GM12878 (cell line): ENCODE results near the gene NCAN. TPM values are rescaled to one million over a fixed set of nuclear protein-coding genes. Genes with fewer than 3 reads are reported as not detected.

ENCODE experiments used
- ATAC-seq: fragments of 200-7000 bp; cut with Tn5 transposase; 3 replicates; pipeline ENCODE4 v1.9.1; 2020; ENCODE audit warnings: mild to moderate bottlenecking, moderate library complexity
- BruUV-seq: library from RNA; stranded (reverse); fragments of 400-500 nt; replicated peaks from 2 replicates; lab custom pipeline; 2021; lab: Mats Ljungman, UMichigan
- CTCF ChIA-PET: fragments of 300-600 bp; sonication (Branson Sonifier 250); formaldehyde crosslinking; extraction: SDS; loops from one replicate; lab custom pipeline; 2021; ENCODE audit warnings: inconsistent platforms; lab: Yijun Ruan, JAX
- POLR2A ChIA-PET: fragments of 350-600 bp; formaldehyde crosslinking; extraction: SDS; loops from one replicate; lab custom pipeline; 2021; ENCODE audit warnings: inconsistent platforms; lab: Charles Lee
- RAD21 ChIA-PET: fragments of 300-600 bp; sonication (Branson Sonifier 250); formaldehyde crosslinking; loops from one replicate; lab custom pipeline; 2023; ENCODE audit warnings: antibody characterized with exemption; ENCODE audit not compliant: unreplicated experiment; lab: Charles Lee
- SMC1A ChIA-PET: fragments of 300-600 bp; sonication (Branson Sonifier 250); formaldehyde crosslinking; loops from one replicate; lab custom pipeline; 2023; ENCODE audit not compliant: unreplicated experiment, uncharacterized antibody; lab: Charles Lee
- DNase-seq: peaks from one replicate; pipeline ENCODE4 v3.0.0-alpha.2; 2011; ENCODE audit warnings: low read depth, low spot score
- FAIRE-seq: peaks from 3 replicates; lab custom pipeline; 2011; peaks lifted over from hg19 to GRCh38; lab: Jason Lieb, UNC
- H2AFZ ChIP-seq: 2 replicates; pipeline ENCODE4 v1.6.0; 2011; ENCODE audit warnings: low read depth, low read length, control low read depth; ENCODE audit not compliant: control insufficient read depth
- H3K27ac ChIP-seq: 2 replicates; pipeline ENCODE4 v1.5.1; 2011; ENCODE audit warnings: control low read depth; ENCODE audit not compliant: control insufficient read depth, insufficient read depth
- H3K27me3 ChIP-seq, 2 experiments: replicated peaks in 1 of 2; 2 replicates each; pipeline versions ENCODE4 v1.6.0 to v1.6.1; 2011; ENCODE audit warnings: low read length in 1 of 2; ENCODE audit not compliant: control insufficient read depth in 2 of 2, insufficient read depth in 2 of 2
- H3K36me3 ChIP-seq, 2 experiments: 2 replicates each; pipeline ENCODE4 v1.5.1; 2011; ENCODE audit warnings: low read length in 1 of 2; ENCODE audit not compliant: control insufficient read depth in 2 of 2, insufficient read depth in 2 of 2
- H3K4me1 ChIP-seq: 2 replicates; pipeline ENCODE4 v1.6.1; 2011; ENCODE audit warnings: mild to moderate bottlenecking, low read length, moderate library complexity, mixed read lengths; ENCODE audit not compliant: control insufficient read depth, insufficient read depth
- H3K4me2 ChIP-seq: 2 replicates; pipeline ENCODE4 v1.6.0; 2011; ENCODE audit warnings: control low read depth; ENCODE audit not compliant: control insufficient read depth, insufficient read depth
- H3K4me3 ChIP-seq: fragments of 200-600 bp; sonication (generic); 2 replicates; pipeline ENCODE4 v1.5.1; 2016
- H3K79me2 ChIP-seq: 2 replicates; pipeline ENCODE4 v1.6.0; 2011; ENCODE audit warnings: low read length; ENCODE audit not compliant: control insufficient read depth, insufficient read depth
- H3K9ac ChIP-seq: 2 replicates; pipeline ENCODE4 v1.8.0; 2011; ENCODE audit warnings: low read length, control low read depth, mixed read lengths; ENCODE audit not compliant: control insufficient read depth, insufficient read depth
- H3K9me3 ChIP-seq: replicated peaks from 3 replicates; pipeline ENCODE4 v1.5.1; 2011; ENCODE audit warnings: mild to moderate bottlenecking, low read length; ENCODE audit not compliant: control insufficient read depth, insufficient read depth
- H4K20me1 ChIP-seq: 2 replicates; pipeline ENCODE4 v1.6.0; 2011; ENCODE audit not compliant: control insufficient read depth, insufficient read depth
- BACH1 ChIP-seq: fragments of 450-650 bp; IDR thresholded peaks from 2 replicates; pipeline ENCODE4 v1.6.1; 2017; ENCODE audit warnings: mild to moderate bottlenecking, borderline replicate concordance
- BMI1 ChIP-seq: fragments of 450-650 bp; IDR thresholded peaks from 2 replicates; pipeline ENCODE4 v1.6.1; 2016; ENCODE audit warnings: mild to moderate bottlenecking, moderate library complexity, borderline replicate concordance
- CHD2 ChIP-seq: IDR thresholded peaks from 2 replicates; pipeline ENCODE4 v1.6.1; 2011; ENCODE audit warnings: low read depth, low read length, improper control_type of control experiment, borderline replicate concordance
- EED ChIP-seq: sonication (generic); IDR thresholded peaks from 2 replicates; pipeline ENCODE4 v1.6.1; 2016; ENCODE audit warnings: antibody characterized with exemption, low read depth
- KAT2A ChIP-seq: conservative IDR thresholded peaks from 2 replicates; pipeline ENCODE4 v1.6.1; 2011; ENCODE audit warnings: low read depth, low read length; ENCODE audit not compliant: control insufficient read depth
- KLF5 ChIP-seq: fragments of 450-650 bp; IDR thresholded peaks from 2 replicates; pipeline ENCODE4 v1.6.1; 2014; ENCODE audit warnings: mild to moderate bottlenecking; ENCODE audit not compliant: partially characterized antibody
- NBN ChIP-seq: fragments of 450-650 bp; IDR thresholded peaks from 2 replicates; pipeline ENCODE4 v1.6.1; 2016
- SREBF2 ChIP-seq: IDR thresholded peaks from 2 replicates; pipeline ENCODE4 v1.6.1; 2012; ENCODE audit warnings: mild to moderate bottlenecking, low read length
- TCF7 ChIP-seq: IDR thresholded peaks from 2 replicates; pipeline ENCODE4 v1.6.1; 2014; ENCODE audit warnings: antibody characterized with exemption, borderline replicate concordance
- WRNIP1 ChIP-seq: IDR thresholded peaks from 2 replicates; pipeline ENCODE4 v1.6.1; 2011; ENCODE audit warnings: low read depth, low read length, improper control_type of control experiment, borderline replicate concordance
- ZNF24 ChIP-seq: fragments of 450-650 bp; IDR thresholded peaks from 2 replicates; pipeline ENCODE4 v1.6.1; 2017; ENCODE audit warnings: antibody characterized with exemption, mild to moderate bottlenecking
- whole genome bisulfite sequencing: methylation state at CpG from one replicate; pipeline ENCODE4 v1.1.6; 2016; ENCODE audit warnings: low lambda C conversion rate; ENCODE audit not compliant: insufficient replicate concordance, insufficient coverage; ENCODE audit errors: missing lambda C conversion rate; 5-methylcytosine and 5-hydroxymethylcytosine counted together
- in situ Hi-C: fragments of 300-500 bp; cut with MboI; formaldehyde crosslinking; loops from 9 replicates; pipeline ENCODE4 v1.14.3; 2018; ENCODE audit warnings: mixed read lengths
- intact Hi-C: fragments of 100-400 bp; cut with micrococcal nuclease; formaldehyde crosslinking; loops from one replicate; pipeline ENCODE4 v1.14.2; 2022; ENCODE audit not compliant: unreplicated experiment
- polyA plus RNA-seq, 11 experiments: library from polyadenylated mRNA; depleted of rRNA in 4 of 11; unstranded in 6 of 11; stranded (reverse) in 5 of 11; fragments of >200 nt; fragmentation: Nextera tagmentation in 4 of 11; fragmentation: Illumina TruSeq in 1 of 11; extraction: Ambion mirVana in 4 of 11; extraction: Trizol in 1 of 11; gene quantifications; 1 replicate in 1 of 11; 2 replicates in 10 of 11; pipeline versions ENCODE4 v1.2.1 to v1.2.3, GENCODE V29; 2011 to 2016; ENCODE audit warnings: inconsistent platforms in 2 of 11, missing spikeins in 2 of 11, low read depth in 1 of 11
- total RNA-seq, 4 experiments: library from RNA; depleted of rRNA in 3 of 4; stranded (reverse); fragments of >200 nt in 3 of 4; fragmentation: Illumina TruSeq in 1 of 4; extraction: Trizol in 1 of 4; gene quantifications; 2 replicates each; pipeline versions ENCODE4 v1.2.1 to v1.2.3, GENCODE V29; 2013 to 2021
- TF ChIP-seq, protein P1 (sequence below): fragments of 450-650 bp; IDR thresholded peaks from 2 replicates; pipeline ENCODE4 v1.6.1; 2017; ENCODE audit warnings: mild to moderate bottlenecking, moderate library complexity
- TF ChIP-seq, protein P2 (sequence below): fragments of 450-650 bp; formaldehyde crosslinking; IDR thresholded peaks from 2 replicates; pipeline ENCODE4 v1.5.0; 2022; ENCODE audit warnings: mild to moderate bottlenecking, missing genetic modification characterization
- TF ChIP-seq, protein P3 (sequence below): IDR thresholded peaks from 2 replicates; pipeline ENCODE4 v1.6.1; 2012; ENCODE audit warnings: low read length, inconsistent platforms

Gene NCAN
- total and polyA plus RNA-seq, 10 of the 15 experiments (the other 5 are each of a cell fraction or from before 2014, with no cell fraction given): 0.02 to 0.34 (median 0.12) TPM; not detected in 1

DNA sequence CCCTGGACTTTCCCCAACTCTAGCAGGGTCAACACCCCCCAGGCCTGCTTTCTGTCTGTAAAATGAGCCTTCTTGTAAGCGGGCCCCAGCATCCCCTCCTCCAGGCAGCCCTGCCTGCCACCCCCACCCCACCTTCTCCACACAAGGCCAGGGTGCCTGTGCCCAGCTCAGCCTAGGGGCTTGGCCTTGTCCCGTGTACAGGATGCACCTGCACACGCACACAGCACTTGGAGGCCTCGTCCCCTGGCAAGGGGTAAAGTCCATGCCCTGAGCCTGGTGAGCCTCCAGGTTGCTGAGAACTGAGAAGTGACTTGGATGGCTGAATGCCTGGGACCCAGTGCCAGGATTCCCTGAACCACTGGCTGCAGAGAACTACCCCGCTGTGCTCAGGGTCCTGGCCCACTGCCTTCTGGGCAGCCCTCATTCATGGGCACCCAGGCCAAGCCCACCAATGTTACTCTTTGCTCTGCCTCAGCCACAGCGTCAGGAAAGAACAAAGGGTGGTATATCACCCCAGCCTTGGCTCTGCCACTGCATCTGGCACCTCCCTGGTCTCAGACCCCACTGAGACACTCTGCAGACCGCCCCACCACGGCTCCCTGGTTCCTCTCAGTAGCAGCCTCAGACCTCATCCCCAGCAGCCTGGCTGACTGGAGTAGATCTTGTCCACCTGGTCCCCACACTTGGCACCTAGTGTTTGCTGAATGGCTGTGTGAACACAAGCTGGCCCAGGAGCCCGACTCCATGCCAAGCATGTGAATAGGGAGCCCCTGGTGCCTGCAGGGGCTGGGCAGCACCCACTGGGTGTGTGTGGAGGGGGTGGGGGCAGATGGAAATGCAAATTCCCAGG, 63.2 kb downstream of the NCAN start (continued):
- TF ChIP-seq, protein P1, sequence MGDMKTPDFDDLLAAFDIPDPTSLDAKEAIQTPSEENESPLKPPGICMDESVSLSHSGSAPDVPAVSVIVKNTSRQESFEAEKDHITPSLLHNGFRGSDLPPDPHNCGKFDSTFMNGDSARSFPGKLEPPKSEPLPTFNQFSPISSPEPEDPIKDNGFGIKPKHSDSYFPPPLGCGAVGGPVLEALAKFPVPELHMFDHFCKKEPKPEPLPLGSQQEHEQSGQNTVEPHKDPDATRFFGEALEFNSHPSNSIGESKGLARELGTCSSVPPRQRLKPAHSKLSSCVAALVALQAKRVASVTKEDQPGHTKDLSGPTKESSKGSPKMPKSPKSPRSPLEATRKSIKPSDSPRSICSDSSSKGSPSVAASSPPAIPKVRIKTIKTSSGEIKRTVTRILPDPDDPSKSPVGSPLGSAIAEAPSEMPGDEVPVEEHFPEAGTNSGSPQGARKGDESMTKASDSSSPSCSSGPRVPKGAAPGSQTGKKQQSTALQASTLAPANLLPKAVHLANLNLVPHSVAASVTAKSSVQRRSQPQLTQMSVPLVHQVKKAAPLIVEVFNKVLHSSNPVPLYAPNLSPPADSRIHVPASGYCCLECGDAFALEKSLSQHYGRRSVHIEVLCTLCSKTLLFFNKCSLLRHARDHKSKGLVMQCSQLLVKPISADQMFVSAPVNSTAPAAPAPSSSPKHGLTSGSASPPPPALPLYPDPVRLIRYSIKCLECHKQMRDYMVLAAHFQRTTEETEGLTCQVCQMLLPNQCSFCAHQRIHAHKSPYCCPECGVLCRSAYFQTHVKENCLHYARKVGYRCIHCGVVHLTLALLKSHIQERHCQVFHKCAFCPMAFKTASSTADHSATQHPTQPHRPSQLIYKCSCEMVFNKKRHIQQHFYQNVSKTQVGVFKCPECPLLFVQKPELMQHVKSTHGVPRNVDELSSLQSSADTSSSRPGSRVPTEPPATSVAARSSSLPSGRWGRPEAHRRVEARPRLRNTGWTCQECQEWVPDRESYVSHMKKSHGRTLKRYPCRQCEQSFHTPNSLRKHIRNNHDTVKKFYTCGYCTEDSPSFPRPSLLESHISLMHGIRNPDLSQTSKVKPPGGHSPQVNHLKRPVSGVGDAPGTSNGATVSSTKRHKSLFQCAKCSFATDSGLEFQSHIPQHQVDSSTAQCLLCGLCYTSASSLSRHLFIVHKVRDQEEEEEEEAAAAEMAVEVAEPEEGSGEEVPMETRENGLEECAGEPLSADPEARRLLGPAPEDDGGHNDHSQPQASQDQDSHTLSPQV: no peak

DNA sequence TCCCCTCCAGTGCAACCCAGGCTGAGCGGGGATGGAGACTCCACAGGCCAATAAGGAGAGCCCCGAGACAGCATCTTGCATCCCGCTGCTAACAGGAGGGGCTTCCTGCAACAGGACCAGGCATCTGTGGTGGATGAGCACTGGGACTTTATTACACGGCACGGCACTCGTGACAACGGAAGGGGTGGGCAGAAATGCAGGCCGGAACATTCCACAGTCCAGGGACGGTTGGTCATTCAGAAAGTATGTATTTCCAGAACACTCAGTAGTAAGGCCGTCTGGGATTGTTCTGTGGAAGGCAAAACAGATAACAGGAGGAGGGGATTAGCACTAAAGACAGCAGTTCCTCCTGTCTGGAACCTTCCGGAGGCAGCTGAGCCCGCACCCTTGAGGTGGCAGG, 64.6 kb downstream of the NCAN start:
- Histone ChIP-seq H4K20me1 (no peaks in the 10 kb centered on the region), H2AFZ (no peak overlapping the region), H3K4me3 (no peak overlapping the region), H3K27me3 (no peaks in the 10 kb centered on the region), H3K9ac (no peak overlapping the region), H3K79me2 (no peaks in the 10 kb centered on the region), H3K9me3 (no peaks in the 10 kb centered on the region), H3K4me1 (no peaks in the 10 kb centered on the region), H3K36me3 (peaks cover 4 to 13% of the 10 kb centered on the region in 2 experiments; a peak in 3 of 4 replicates), H3K27ac (no peak overlapping the region), H3K4me2 (no peak overlapping the region)
- RAD21 ChIA-PET: no interaction called here
- in situ Hi-C loops (no loop called here), intact Hi-C loops (no loop called here)
- no TSS peak for BruUV-seq
- SMC1A ChIA-PET: no interaction called here
- DNase-seq (no peak), FAIRE-seq (no peak), ATAC-seq (no peak)
- CTCF ChIA-PET: no interaction called here
- 89% methylated on average over 12 of the region's 12 CpGs for WGBS
- POLR2A ChIA-PET: no interaction called here
- TF ChIP-seq TCF7 (no peak), NBN (no peak), EED (no peak), SREBF2 (no peak), CHD2 (no peak), KLF5 (no peak), KAT2A (no peak), BACH1 (no peak), WRNIP1 (no peak), BMI1 (no peak), ZNF24 (no peak)
- TF ChIP-seq, protein P2, sequence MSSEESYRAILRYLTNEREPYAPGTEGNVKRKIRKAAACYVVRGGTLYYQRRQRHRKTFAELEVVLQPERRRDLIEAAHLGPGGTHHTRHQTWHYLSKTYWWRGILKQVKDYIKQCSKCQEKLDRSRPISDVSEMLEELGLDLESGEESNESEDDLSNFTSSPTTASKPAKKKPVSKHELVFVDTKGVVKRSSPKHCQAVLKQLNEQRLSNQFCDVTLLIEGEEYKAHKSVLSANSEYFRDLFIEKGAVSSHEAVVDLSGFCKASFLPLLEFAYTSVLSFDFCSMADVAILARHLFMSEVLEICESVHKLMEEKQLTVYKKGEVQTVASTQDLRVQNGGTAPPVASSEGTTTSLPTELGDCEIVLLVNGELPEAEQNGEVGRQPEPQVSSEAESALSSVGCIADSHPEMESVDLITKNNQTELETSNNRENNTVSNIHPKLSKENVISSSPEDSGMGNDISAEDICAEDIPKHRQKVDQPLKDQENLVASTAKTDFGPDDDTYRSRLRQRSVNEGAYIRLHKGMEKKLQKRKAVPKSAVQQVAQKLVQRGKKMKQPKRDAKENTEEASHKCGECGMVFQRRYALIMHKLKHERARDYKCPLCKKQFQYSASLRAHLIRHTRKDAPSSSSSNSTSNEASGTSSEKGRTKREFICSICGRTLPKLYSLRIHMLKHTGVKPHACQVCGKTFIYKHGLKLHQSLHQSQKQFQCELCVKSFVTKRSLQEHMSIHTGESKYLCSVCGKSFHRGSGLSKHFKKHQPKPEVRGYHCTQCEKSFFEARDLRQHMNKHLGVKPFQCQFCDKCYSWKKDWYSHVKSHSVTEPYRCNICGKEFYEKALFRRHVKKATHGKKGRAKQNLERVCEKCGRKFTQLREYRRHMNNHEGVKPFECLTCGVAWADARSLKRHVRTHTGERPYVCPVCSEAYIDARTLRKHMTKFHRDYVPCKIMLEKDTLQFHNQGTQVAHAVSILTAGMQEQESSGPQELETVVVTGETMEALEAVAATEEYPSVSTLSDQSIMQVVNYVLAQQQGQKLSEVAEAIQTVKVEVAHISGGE (CRISPR knock-in tag): no peak
- TF ChIP-seq, protein P3, sequence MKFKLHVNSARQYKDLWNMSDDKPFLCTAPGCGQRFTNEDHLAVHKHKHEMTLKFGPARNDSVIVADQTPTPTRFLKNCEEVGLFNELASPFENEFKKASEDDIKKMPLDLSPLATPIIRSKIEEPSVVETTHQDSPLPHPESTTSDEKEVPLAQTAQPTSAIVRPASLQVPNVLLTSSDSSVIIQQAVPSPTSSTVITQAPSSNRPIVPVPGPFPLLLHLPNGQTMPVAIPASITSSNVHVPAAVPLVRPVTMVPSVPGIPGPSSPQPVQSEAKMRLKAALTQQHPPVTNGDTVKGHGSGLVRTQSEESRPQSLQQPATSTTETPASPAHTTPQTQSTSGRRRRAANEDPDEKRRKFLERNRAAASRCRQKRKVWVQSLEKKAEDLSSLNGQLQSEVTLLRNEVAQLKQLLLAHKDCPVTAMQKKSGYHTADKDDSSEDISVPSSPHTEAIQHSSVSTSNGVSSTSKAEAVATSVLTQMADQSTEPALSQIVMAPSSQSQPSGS: no peak
